ENCODE data around the gene TSPOAP1.

DNA sequence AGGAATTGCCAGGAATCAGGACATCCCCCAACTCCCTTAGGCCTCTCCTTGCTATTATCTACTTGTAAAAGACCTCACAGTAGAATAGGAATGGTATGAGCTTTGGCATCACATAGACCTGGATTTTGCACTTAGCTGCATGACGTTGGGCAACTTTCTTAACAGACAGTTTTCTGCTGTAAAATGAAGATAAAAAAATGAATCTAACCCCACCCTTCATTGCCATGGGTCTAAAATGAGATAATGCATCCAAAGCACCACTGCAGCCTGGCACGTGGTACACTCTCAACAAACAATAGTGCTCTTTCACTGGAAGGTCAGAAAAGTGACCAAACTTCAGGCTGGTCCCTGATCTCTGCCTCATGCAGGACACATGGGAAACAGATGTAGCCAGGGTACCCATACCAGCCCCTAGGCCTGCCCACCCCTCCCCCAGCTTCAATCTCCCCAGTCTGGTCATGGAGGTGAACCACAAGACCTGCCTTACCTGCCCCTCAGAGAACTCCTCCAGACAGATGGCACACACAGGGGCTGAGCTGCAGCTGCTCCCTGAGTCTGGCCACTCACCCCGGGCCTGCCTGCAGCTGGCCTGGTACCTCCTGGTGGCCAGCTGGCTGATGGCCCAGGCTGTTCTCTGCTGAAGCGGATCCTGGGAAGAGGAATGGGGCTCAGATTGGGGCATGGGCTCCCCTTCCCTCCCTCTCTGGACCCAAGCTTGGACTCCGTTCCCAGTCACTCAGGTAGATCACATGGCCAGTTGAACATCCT, 31.9 kb upstream of the TSPOAP1 start:
- TF ChIP-seq, protein P1, sequence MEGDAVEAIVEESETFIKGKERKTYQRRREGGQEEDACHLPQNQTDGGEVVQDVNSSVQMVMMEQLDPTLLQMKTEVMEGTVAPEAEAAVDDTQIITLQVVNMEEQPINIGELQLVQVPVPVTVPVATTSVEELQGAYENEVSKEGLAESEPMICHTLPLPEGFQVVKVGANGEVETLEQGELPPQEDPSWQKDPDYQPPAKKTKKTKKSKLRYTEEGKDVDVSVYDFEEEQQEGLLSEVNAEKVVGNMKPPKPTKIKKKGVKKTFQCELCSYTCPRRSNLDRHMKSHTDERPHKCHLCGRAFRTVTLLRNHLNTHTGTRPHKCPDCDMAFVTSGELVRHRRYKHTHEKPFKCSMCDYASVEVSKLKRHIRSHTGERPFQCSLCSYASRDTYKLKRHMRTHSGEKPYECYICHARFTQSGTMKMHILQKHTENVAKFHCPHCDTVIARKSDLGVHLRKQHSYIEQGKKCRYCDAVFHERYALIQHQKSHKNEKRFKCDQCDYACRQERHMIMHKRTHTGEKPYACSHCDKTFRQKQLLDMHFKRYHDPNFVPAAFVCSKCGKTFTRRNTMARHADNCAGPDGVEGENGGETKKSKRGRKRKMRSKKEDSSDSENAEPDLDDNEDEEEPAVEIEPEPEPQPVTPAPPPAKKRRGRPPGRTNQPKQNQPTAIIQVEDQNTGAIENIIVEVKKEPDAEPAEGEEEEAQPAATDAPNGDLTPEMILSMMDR (IDR thresholded peaks at IDR 0.05): no peak
- TF ChIP-seq NRF1 (IDR thresholded peaks at IDR 0.05; ENCODE audit: low read depth, low read length): no peak
- TF ChIP-seq POLR2AphosphoS5 (IDR thresholded peaks at IDR 0.05; ENCODE audit: low read depth, low read length): no peak
- no peak for TF ChIP-seq FOSL2 (IDR thresholded peaks at IDR 0.05; ENCODE audit: borderline replicate concordance, low read depth)
- no peak for TF ChIP-seq RFX5 (IDR thresholded peaks at IDR 0.05; ENCODE audit: low read length)
- no peak for TF ChIP-seq EZH2phosphoT487 (IDR thresholded peaks at IDR 0.05; ENCODE audit: borderline replicate concordance, low read depth)
- TF ChIP-seq, protein P2, sequence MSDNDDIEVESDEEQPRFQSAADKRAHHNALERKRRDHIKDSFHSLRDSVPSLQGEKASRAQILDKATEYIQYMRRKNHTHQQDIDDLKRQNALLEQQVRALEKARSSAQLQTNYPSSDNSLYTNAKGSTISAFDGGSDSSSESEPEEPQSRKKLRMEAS (IDR thresholded peaks at IDR 0.05; ENCODE audit: low read depth): no peak
- TF ChIP-seq, protein P3, sequence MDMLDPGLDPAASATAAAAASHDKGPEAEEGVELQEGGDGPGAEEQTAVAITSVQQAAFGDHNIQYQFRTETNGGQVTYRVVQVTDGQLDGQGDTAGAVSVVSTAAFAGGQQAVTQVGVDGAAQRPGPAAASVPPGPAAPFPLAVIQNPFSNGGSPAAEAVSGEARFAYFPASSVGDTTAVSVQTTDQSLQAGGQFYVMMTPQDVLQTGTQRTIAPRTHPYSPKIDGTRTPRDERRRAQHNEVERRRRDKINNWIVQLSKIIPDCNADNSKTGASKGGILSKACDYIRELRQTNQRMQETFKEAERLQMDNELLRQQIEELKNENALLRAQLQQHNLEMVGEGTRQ (IDR thresholded peaks at IDR 0.05; ENCODE audit: borderline replicate concordance, low read depth, low read length): no peak
- no peak for TF ChIP-seq RAD21 (IDR thresholded peaks at IDR 0.05; ENCODE audit: low read length)
- TF ChIP-seq, protein P4, sequence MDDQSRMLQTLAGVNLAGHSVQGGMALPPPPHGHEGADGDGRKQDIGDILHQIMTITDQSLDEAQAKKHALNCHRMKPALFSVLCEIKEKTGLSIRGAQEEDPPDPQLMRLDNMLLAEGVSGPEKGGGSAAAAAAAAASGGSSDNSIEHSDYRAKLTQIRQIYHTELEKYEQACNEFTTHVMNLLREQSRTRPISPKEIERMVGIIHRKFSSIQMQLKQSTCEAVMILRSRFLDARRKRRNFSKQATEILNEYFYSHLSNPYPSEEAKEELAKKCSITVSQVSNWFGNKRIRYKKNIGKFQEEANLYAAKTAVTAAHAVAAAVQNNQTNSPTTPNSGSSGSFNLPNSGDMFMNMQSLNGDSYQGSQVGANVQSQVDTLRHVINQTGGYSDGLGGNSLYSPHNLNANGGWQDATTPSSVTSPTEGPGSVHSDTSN (IDR thresholded peaks at IDR 0.05): no peak
- TF ChIP-seq, protein P5, sequence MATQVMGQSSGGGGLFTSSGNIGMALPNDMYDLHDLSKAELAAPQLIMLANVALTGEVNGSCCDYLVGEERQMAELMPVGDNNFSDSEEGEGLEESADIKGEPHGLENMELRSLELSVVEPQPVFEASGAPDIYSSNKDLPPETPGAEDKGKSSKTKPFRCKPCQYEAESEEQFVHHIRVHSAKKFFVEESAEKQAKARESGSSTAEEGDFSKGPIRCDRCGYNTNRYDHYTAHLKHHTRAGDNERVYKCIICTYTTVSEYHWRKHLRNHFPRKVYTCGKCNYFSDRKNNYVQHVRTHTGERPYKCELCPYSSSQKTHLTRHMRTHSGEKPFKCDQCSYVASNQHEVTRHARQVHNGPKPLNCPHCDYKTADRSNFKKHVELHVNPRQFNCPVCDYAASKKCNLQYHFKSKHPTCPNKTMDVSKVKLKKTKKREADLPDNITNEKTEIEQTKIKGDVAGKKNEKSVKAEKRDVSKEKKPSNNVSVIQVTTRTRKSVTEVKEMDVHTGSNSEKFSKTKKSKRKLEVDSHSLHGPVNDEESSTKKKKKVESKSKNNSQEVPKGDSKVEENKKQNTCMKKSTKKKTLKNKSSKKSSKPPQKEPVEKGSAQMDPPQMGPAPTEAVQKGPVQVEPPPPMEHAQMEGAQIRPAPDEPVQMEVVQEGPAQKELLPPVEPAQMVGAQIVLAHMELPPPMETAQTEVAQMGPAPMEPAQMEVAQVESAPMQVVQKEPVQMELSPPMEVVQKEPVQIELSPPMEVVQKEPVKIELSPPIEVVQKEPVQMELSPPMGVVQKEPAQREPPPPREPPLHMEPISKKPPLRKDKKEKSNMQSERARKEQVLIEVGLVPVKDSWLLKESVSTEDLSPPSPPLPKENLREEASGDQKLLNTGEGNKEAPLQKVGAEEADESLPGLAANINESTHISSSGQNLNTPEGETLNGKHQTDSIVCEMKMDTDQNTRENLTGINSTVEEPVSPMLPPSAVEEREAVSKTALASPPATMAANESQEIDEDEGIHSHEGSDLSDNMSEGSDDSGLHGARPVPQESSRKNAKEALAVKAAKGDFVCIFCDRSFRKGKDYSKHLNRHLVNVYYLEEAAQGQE (IDR thresholded peaks at IDR 0.05; ENCODE audit: low read depth, low read length): no peak
- TF ChIP-seq YY1 (IDR thresholded peaks at IDR 0.05; ENCODE audit: low read depth): no peak
- TF ChIP-seq TAF1 (IDR thresholded peaks at IDR 0.05; ENCODE audit: borderline replicate concordance, low read depth, low read length): no peak

Data from SK-N-SH (cell line).